Common myeloid progenitor, CD34-positive (primary cell): Measurements from ENCODE around the gene SORT1.
A peak's percentile ranks its signal among the peaks of the same experiment; 100 is the strongest.

Experiments
- CTCF ChIA-PET: fragments of 350-600 bp; sonication (Branson Sonifier 250); formaldehyde crosslinking; loops from one replicate; lab custom pipeline; 2021; ENCODE audit warnings: antibody characterized with exemption; lab: Charles Lee
- POLR2A ChIA-PET: fragments of 350-600 bp; sonication (Branson Sonifier 250); formaldehyde crosslinking; loops from one replicate; lab custom pipeline; 2021; ENCODE audit warnings: antibody characterized with exemption; lab: Charles Lee
- DNase-seq, 3 donors: peaks; one replicate each; pipeline versions ENCODE4 v3.0.0 to v3.0.0-alpha.2; 2013
- H3K27ac ChIP-seq, 2 experiments: 1 replicate in 1 of 2; 2 replicates in 1 of 2; pipeline ENCODE4 v1.7.0; 2013; ENCODE audit warnings: inconsistent platforms in 2 of 2, low read length in 2 of 2, mild to moderate bottlenecking in 2 of 2, low read depth in 1 of 2, moderate library complexity in 1 of 2; ENCODE audit not compliant: severe bottlenecking in 2 of 2, insufficient read depth in 1 of 2, poor library complexity in 1 of 2
- H3K27me3 ChIP-seq, 5 experiments: replicated peaks in 2 of 5; 1 replicate in 3 of 5; 2 replicates in 2 of 5; pipeline versions ENCODE4 v1.6.1 to v1.7.0; 2013; ENCODE audit warnings: low read length in 4 of 5, mild to moderate bottlenecking in 2 of 5, moderate library complexity in 2 of 5, inconsistent platforms in 1 of 5; ENCODE audit not compliant: insufficient read depth in 5 of 5, control insufficient read depth in 4 of 5
- H3K36me3 ChIP-seq, 4 experiments: 1 replicate in 2 of 4; 2 replicates in 2 of 4; pipeline versions ENCODE4 v1.6.1 to v1.7.0; 2013; ENCODE audit warnings: low read length in 3 of 4, control low read depth in 1 of 4, mild to moderate bottlenecking in 1 of 4; ENCODE audit not compliant: control insufficient read depth in 4 of 4, insufficient read depth in 4 of 4
- H3K4me1 ChIP-seq, 4 experiments: 1 replicate in 3 of 4; 2 replicates in 1 of 4; pipeline versions ENCODE4 v1.6.1 to v1.7.1; 2013; ENCODE audit warnings: low read length in 3 of 4, mild to moderate bottlenecking in 3 of 4, control low read depth in 1 of 4, inconsistent platforms in 1 of 4, moderate library complexity in 1 of 4; ENCODE audit not compliant: control insufficient read depth in 4 of 4, insufficient read depth in 4 of 4; ENCODE audit errors: control extremely low read depth in 1 of 4
- H3K4me3 ChIP-seq, 7 experiments: 1 replicate in 4 of 7; 2 replicates in 3 of 7; pipeline versions ENCODE4 v1.5.1 to v1.7.0; 2013; ENCODE audit warnings: mild to moderate bottlenecking in 7 of 7, low read length in 6 of 7, moderate library complexity in 6 of 7, inconsistent platforms in 2 of 7, low read depth in 2 of 7, control low read depth in 1 of 7; ENCODE audit not compliant: insufficient read depth in 4 of 7, control insufficient read depth in 1 of 7; ENCODE audit errors: extremely low read depth in 1 of 7
- H3K9me3 ChIP-seq, 5 experiments: 1 replicate in 4 of 5; 2 replicates in 1 of 5; pipeline versions ENCODE4 v1.6.1 to v1.7.1; 2013; ENCODE audit warnings: low read length in 4 of 5, mild to moderate bottlenecking in 2 of 5, inconsistent platforms in 1 of 5, low read depth in 1 of 5, moderate library complexity in 1 of 5; ENCODE audit not compliant: control insufficient read depth in 4 of 5, insufficient read depth in 2 of 5; ENCODE audit errors: control extremely low read depth in 1 of 5
- WGBS: methylation state at CpG from one replicate; pipeline ENCODE4 v1.1.5; 2013; ENCODE audit not compliant: insufficient coverage; 5-methylcytosine and 5-hydroxymethylcytosine counted together

SORT1 gene

DNA sequence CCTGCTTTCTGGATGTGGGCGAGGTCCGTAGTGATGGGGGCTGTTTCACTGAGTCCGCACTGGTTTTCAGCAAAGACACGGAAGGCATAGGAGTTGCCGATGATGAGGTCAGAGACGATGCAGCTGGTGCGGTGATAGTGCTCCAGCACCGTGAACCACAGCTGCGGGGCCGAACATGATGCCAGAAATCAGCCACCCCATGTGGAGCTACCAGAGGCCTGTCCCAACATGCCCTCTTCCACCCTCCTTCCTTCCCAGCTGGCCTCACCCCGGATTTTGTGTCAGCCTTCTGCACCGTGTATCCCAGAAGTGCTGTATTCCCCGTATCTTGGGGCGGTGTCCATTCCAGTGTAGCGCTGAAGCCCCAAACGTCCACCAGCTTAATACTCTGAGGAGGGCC lies 100.9 kb downstream of the SORT1 start:
- no peaks in the 10 kb centered on the region for H3K36me3 ChIP-seq
- no peak overlapping the region for H3K27ac ChIP-seq
- WGBS = 98% methylated on average over 16 of the region's 16 CpGs
- no peak overlapping the region for H3K4me3 ChIP-seq
- H3K27me3 ChIP-seq = peaks cover 0 to 28% (median 2%) of the 10 kb centered on the region in 5 experiments
- no peaks in the 10 kb centered on the region for H3K9me3 ChIP-seq
- peaks cover 0 to 6% (median 2%) of the 10 kb centered on the region in 4 experiments for H3K4me1 ChIP-seq
- DNase-seq = no peak
- ChIA-PET CTCF (interaction anchor here (0.9 to 1.6 kb wide), 3 partner anchors 11 to 20 kb away, joined by 3 to 6 read pairs (median 3); partner anchors contain the start of gene MYBPHL), POLR2A (no interaction called here)

DNA sequence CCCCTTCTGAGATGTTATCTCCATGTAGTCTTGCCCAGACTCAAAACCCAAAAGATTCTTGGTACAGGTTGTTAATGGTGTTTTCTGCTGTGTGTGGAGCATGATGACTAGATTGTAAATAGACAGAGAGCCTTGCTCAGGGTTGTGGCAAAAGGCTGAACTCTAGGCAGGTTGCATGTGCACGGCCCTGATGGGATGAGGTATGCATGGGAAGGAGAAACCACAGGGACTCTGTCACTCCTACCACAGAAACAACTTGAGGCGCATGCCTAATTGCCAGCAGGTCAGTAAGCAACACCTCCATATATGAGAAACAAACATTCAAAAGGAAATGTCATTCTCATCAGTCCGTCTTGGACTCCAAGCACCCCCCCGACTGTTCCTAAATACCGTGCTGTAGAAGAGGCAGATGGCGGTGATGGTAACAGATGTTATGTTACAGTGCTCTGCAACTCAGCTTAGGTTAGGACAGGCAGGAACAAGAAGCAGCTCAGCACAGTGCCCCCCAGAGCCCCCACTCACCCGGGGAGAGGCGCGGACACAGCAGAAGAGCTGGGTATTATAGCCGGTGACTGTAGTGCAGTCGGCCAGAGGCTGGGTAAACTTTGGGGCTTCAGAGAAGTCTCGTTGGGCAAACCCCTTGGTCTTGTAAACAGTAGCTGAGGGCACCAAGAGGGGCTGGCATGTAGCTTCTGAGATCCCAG lies 101.9 kb downstream of the SORT1 start:
- WGBS = 88% methylated on average over 11 of the region's 12 CpGs
- H3K9me3 ChIP-seq = no peaks in the 10 kb centered on the region
- no peaks in the 10 kb centered on the region for H3K36me3 ChIP-seq
- no peak overlapping the region for H3K4me3 ChIP-seq
- ChIA-PET POLR2A (interaction anchor here (0.7 kb wide), 1 partner anchor 20 kb away, joined by 3 read pairs; no protein-coding TSS in a partner anchor), CTCF (interaction anchor here (1.3 to 1.6 kb wide), 2 partner anchors 12 to 19 kb away, joined by 3 to 6 read pairs; partner anchors contain the start of gene MYBPHL)
- H3K4me1 ChIP-seq = peaks cover 0 to 12% (median 2%) of the 10 kb centered on the region in 4 experiments
- DNase-seq = no peak
- H3K27me3 ChIP-seq = peaks cover 0 to 27% (median 1%) of the 10 kb centered on the region in 5 experiments
- no peak overlapping the region for H3K27ac ChIP-seq

DNA sequence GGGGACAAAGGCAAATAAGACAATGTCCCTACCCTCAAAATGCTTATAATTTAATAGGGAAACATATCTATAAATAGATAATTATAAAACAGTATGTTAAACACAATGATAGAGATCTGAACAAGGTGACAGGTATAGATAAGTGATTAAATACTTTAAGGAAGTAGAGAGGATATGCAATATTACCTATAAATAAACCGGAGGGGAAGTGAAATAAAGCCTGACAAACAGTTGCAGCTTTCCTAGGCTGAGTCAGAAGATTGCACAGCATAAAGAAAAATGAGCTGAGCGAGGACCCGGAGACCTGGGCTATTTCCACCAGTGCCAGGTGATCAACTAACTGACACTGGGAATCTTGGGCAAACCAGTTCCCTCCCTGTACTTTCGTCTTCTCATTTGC lies 103.2 kb downstream of the SORT1 start:
- 0% methylated on average over 1 of the region's 4 CpGs for WGBS
- Histone ChIP-seq H3K36me3 (no peaks in the 10 kb centered on the region), H3K9me3 (no peaks in the 10 kb centered on the region), H3K4me3 (no peak overlapping the region), H3K4me1 (peaks cover 0 to 14% (median 2%) of the 10 kb centered on the region in 4 experiments), H3K27me3 (peaks cover 0 to 16% (median 0%) of the 10 kb centered on the region in 5 experiments), H3K27ac (no peak overlapping the region)
- DNase-seq = no peak
- POLR2A ChIA-PET = no interaction called here
- CTCF ChIA-PET = no interaction called here

DNA sequence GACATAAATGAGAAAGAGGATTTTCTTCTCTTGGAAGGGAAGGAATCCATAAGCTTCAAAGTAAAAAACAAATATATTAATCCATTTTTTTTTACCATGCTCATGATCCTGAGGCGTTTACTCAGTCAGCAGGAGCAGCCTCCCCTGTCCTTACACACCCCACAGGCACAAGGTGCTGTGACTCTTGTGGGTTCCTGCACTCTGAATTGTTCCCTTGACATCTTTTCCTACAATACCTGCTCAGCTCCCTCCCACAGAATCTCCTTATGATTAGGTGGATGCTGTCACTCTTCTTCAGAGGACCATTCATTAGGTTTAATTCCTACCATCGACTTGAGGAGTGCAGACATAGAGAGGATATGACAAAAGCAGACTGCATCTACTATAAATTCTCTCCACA lies 104.7 kb downstream of the SORT1 start:
- Histone ChIP-seq H3K9me3 (no peaks in the 10 kb centered on the region), H3K4me3 (no peak overlapping the region), H3K4me1 (peaks cover 0 to 14% (median 2%) of the 10 kb centered on the region in 4 experiments), H3K27ac (no peak overlapping the region), H3K36me3 (no peaks in the 10 kb centered on the region), H3K27me3 (peaks cover 0 to 8% (median 0%) of the 10 kb centered on the region in 5 experiments)
- DNase-seq = no peak
- CTCF ChIA-PET = interaction anchor here (1.3 to 2.1 kb wide), 3 partner anchors 10 to 19 kb away, joined by 3 to 6 read pairs (median 4); partner anchors contain the start of gene PSRC1
- POLR2A ChIA-PET = no interaction called here
- 91% methylated on average over 1 of the region's 2 CpGs for WGBS

DNA sequence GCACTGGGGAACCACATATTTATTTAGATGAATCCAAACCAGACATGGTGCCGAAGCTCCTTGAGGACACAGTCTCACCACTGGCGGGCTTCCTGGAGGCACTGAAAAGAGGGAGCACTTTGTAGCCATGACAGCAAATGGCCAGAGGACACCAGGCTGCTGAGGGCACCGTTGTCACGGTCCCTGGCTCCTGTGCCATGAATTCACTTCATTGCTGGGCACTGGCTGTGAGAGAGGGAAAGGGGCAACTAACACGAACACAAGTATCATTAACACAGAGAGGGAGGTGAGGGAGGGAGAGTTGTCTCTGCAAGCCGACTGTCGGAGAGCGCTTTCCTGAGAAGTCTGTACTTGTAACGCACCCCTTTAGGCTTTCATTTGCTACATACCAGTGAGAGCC lies 105.4 kb downstream of the SORT1 start:
- peaks cover 0 to 8% (median 0%) of the 10 kb centered on the region in 5 experiments for H3K27me3 ChIP-seq
- H3K36me3 ChIP-seq = no peaks in the 10 kb centered on the region
- 95% methylated on average over 8 of the region's 9 CpGs for WGBS
- peaks cover 0 to 14% (median 2%) of the 10 kb centered on the region in 4 experiments for H3K4me1 ChIP-seq
- no peaks in the 10 kb centered on the region for H3K9me3 ChIP-seq
- CTCF ChIA-PET = interaction anchor here (1.3 to 2.1 kb wide), 3 partner anchors 9 to 19 kb away, joined by 3 to 6 read pairs (median 4); partner anchors contain the start of gene PSRC1
- no peak for DNase-seq
- no peak overlapping the region for H3K27ac ChIP-seq
- POLR2A ChIA-PET = no interaction called here
- no peak overlapping the region for H3K4me3 ChIP-seq

DNA sequence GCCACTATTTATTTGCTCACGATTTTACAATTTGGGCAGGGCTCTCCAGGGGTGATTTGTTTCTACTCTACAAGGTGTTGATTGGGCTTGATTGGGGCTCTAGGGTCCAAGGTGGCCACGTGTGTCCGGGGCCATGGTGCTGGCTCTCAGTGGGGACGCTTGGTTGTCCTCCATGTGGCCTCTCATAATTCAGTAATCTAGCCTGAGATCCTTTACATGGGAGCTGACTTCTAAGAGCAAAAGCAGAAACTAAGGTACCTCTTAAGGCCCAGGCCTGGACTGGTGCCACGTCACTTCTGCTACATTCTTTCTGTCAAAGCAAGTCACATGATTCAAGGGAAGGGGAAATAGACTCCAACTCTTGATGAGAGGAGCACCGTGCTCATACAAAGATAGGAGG lies 106.7 kb downstream of the SORT1 start:
- peak; percentile 12 to 67 (median 54) for DNase-seq
- peaks cover 0 to 8% (median 0%) of the 10 kb centered on the region in 5 experiments for H3K27me3 ChIP-seq
- WGBS = 67% methylated on average over 6 of the region's 6 CpGs
- H3K4me1 ChIP-seq = peaks cover 0 to 14% (median 2%) of the 10 kb centered on the region in 4 experiments
- ChIA-PET POLR2A (no interaction called here), CTCF (interaction anchor here (1.9 to 2.1 kb wide), 2 partner anchors 8 to 108 kb away, joined by 4 read pairs; partner anchors contain the start of gene PSRC1)
- no peaks in the 10 kb centered on the region for H3K9me3 ChIP-seq
- H3K27ac ChIP-seq = no peak overlapping the region
- H3K36me3 ChIP-seq = no peaks in the 10 kb centered on the region
- no peak overlapping the region for H3K4me3 ChIP-seq

DNA sequence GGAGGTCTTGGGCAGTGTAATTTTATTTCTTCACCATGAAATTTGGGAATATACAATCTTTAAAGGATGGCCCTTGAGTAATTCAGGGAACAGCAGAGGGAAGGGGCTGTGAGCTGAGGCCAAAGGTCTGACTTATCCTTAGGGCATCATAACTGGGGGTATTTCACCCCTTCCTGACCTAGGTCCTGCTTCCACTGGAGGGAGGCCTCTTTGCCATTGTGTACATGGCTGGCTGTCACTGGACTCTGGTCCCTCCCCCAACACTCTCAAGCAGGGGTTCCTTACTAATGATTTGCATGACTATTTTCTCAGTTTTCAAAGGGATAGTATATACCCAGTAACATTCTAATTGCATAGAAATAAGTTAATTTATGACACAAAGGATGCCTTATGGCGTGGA lies 107.6 kb downstream of the SORT1 start:
- H3K27ac ChIP-seq = no peak overlapping the region
- CTCF ChIA-PET = interaction anchor here (1.9 kb wide), 1 partner anchor 109 kb away, joined by 4 read pairs; no protein-coding TSS in a partner anchor

More for the DNA sequence above, 107.6 kb downstream of the SORT1 start:
- H3K36me3 ChIP-seq = no peaks in the 10 kb centered on the region
- DNase-seq = no peak
- H3K27me3 ChIP-seq = peaks cover 0 to 4% (median 0%) of the 10 kb centered on the region in 5 experiments
- peaks cover 0 to 14% (median 2%) of the 10 kb centered on the region in 4 experiments for H3K4me1 ChIP-seq
- no peak overlapping the region for H3K4me3 ChIP-seq
- H3K9me3 ChIP-seq = no peaks in the 10 kb centered on the region
- WGBS = 100% methylated on average over 1 of the region's 1 CpG
- POLR2A ChIA-PET = no interaction called here
